Fibroblast of mammary gland (primary cell): ENCODE results near the gene ESPN.

ENCODE experiments used
- DNase-seq: peaks from one replicate; pipeline ENCODE4 v3.0.0-alpha.2; 2010; ENCODE audit warnings: low read depth
- H3K4me3 ChIP-seq: 2 replicates; pipeline ENCODE4 v1.5.1; 2011; ENCODE audit warnings: low read depth, mild to moderate bottlenecking, low read length, moderate library complexity; ENCODE audit not compliant: control insufficient read depth
- TF ChIP-seq, protein P1 (sequence below): conservative IDR thresholded peaks from 2 replicates; pipeline ENCODE4 v1.5.1; 2011; ENCODE audit warnings: low read depth, low read length, inconsistent platforms; ENCODE audit not compliant: control insufficient read depth, insufficient read depth

ESPN gene, protein sequence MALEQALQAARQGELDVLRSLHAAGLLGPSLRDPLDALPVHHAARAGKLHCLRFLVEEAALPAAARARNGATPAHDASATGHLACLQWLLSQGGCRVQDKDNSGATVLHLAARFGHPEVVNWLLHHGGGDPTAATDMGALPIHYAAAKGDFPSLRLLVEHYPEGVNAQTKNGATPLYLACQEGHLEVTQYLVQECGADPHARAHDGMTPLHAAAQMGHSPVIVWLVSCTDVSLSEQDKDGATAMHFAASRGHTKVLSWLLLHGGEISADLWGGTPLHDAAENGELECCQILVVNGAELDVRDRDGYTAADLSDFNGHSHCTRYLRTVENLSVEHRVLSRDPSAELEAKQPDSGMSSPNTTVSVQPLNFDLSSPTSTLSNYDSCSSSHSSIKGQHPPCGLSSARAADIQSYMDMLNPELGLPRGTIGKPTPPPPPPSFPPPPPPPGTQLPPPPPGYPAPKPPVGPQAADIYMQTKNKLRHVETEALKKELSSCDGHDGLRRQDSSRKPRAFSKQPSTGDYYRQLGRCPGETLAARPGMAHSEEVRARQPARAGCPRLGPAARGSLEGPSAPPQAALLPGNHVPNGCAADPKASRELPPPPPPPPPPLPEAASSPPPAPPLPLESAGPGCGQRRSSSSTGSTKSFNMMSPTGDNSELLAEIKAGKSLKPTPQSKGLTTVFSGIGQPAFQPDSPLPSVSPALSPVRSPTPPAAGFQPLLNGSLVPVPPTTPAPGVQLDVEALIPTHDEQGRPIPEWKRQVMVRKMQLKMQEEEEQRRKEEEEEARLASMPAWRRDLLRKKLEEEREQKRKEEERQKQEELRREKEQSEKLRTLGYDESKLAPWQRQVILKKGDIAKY

DNA sequence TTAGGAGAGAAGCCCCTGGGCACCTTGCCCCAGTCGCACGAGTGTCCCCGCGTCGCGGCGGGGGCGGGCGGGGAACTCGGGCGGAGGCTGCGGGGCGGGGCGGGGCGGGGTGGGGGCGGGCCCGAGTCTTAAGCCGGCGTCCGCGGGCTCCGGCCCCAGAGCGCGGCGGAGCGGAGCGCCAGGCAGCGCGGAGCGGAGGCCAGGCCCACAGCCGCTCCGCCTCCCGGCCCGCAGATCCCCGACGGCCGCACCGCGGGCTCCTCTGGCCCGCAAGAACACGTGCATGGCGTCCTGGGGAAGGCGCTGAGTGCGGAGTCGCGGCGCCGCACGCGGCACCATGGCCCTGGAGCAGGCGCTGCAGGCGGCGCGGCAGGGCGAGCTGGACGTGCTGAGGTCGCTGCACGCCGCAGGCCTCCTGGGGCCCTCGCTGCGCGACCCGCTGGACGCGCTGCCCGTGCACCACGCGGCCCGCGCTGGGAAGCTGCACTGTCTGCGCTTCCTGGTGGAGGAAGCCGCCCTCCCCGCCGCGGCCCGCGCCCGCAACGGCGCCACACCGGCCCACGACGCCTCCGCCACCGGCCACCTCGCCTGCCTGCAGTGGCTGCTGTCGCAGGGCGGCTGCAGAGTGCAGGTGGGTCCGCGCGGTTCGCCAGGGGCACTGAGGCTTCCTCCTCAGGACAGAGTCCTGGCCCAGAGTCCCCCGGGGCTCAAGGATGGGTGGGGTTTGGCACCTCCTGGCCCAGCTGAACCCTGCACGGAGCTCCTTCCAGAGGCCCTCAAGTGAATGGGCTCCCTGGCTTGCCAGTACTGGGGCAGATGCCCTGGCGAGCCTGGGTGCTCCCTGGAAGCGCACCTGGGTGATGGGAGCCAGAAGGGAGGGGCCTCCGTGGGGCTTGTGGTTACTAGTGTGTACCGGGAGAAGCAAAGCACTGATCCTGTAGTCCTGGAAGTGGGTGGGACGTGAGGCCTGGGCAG lies at the start of gene ESPN:
Gene ESPN (plus strand): TSS at position 158 of the 975 bp plus-strand sequence. CDS start 180 bp downstream, at position 338.
- no peak for DNase-seq
- no peak within 1 kb of the TSS for H3K4me3 ChIP-seq
- TF ChIP-seq, protein P1, sequence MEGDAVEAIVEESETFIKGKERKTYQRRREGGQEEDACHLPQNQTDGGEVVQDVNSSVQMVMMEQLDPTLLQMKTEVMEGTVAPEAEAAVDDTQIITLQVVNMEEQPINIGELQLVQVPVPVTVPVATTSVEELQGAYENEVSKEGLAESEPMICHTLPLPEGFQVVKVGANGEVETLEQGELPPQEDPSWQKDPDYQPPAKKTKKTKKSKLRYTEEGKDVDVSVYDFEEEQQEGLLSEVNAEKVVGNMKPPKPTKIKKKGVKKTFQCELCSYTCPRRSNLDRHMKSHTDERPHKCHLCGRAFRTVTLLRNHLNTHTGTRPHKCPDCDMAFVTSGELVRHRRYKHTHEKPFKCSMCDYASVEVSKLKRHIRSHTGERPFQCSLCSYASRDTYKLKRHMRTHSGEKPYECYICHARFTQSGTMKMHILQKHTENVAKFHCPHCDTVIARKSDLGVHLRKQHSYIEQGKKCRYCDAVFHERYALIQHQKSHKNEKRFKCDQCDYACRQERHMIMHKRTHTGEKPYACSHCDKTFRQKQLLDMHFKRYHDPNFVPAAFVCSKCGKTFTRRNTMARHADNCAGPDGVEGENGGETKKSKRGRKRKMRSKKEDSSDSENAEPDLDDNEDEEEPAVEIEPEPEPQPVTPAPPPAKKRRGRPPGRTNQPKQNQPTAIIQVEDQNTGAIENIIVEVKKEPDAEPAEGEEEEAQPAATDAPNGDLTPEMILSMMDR: no peak

DNA sequence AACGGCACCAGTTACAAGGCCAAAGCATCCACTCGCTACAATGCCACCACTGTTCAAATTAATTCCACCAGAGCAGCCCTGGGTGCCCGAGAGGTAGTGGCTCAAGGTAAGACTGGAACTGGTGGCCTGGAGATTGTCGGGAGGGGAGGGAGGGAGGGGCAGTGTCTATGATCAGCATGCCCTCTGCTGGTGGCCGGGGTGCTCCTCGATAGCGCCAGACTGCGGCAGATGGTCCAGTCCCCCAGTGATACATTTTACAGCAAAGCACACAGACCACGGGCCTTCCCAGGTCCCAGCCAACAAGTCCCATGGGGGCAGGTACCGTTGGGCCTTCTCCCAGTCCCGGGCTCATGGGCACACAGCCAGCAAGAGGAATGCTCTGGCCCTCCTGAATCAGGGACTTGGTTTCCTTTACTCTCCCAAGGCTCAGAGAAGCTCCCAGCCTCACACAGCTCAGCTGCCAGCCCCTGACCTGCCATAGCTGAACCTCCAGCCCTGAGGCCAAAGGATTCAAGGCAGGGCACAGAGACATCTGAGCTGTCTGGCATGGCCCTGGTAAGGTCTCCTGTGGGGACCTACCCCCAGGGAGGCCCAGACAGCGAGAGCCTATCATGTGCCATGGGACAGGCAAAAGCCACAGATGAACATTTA lies 46.4 kb upstream of the ESPN start:
- no peak overlapping the region for H3K4me3 ChIP-seq
- DNase-seq: no peak
- TF ChIP-seq, protein P1: no peak

DNA sequence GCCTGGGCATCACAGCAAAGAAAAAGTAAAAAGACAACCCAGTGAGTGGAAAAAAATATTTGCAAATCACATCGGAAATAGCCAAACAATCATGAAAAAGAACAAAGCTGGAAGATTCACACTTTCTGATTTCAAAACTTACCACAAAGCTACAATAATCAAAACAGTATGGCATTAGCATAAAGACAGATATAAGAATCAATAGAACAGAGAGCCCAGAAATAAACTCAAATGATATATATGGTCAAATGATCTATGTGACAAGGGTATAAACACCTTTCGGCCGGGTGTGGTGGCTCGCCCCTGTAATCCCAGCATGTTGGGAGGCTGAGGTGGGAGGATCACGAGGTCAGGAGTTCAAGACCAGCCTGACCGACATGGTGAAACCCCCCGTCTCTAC lies 44.5 kb upstream of the ESPN start:
- no peak for DNase-seq
- H3K4me3 ChIP-seq: no peak overlapping the region
- TF ChIP-seq, protein P1: no peak

DNA sequence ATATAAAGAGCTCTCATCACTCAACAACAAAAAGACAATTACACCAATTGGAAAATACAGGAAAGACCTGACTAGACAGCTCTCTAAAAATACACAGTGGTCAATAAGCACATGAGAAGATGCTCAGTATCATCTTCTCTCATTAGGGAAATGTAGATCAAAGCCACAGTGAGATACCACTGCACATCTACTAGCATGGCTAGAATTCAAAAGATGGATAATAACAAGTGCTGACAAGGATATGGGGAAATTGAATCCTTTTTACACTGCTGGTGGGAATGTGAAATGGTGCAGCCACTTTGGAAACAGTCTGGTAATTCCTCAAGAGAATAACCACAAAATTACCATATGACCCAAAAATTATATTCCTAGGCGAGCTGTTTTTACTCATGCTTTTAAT lies 40.4 kb upstream of the ESPN start:
- TF ChIP-seq, protein P1: no peak
- no peak overlapping the region for H3K4me3 ChIP-seq
- no peak for DNase-seq

DNA sequence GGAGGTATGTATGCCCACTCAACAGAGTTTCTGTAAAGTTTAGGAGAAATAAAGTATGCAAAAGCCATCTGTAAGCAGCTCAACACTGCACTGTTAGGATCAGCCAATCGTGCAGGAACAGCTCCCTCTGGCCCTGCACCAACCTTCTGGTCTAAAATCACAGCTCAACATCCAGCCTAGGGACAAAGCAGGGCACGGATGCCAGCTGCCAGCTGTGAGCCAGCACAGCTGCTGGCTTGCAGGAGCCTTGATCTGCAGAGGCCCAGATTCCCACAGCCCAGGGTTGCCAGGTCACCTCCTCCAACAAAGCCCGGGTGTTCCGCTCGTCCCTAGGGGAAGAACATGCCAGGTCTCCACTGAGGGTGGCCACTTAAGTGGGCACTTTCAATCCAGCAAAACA lies 39.6 kb upstream of the ESPN start:
- no peak for DNase-seq
- TF ChIP-seq, protein P1: no peak
- no peak overlapping the region for H3K4me3 ChIP-seq
